ENCODE measurements around the gene UBE2V1. TPM values are rescaled to one million over a fixed set of nuclear protein-coding genes. Genes with fewer than 3 reads are reported as not detected.

UBE2V1 gene
- total RNA-seq, 6 donors from 2014 or later: 50.3 to 116 (median 69.9) TPM

GRCh38 chr20:50096237-50096636, 16.7 kb downstream of the UBE2V1 start:
- ATAC-seq (ENCODE audit: low FRiP score in 2 of 2): no peak
- Histone ChIP-seq H3K27me3 (no peaks in the 10 kb centered on the region), H3K36me3 (peaks cover 7 to 42% (median 27%) of the 10 kb centered on the region in 4 donors), H3K4me3 (no peak overlapping the region), H3K9me3 (no peaks in the 10 kb centered on the region), H3K4me1 (peaks cover 25 to 44% (median 29%) of the 10 kb centered on the region in 4 donors), H3K27ac (no peak overlapping the region)
- no peak for DNase-seq
- TF ChIP-seq EP300 (IDR thresholded peaks at IDR 0.05): no peak
- TF ChIP-seq CTCF (IDR thresholded peaks at IDR 0.05): no peak
- no peak for TF ChIP-seq POLR2A (IDR thresholded peaks at IDR 0.05)
- TF ChIP-seq POLR2AphosphoS5 (IDR thresholded peaks at IDR 0.05): no peak
- WGBS, 2 donors: 87 to 88% methylated on average over 3 of the region's 3 CpGs

- H3K27ac ChIP-seq: no peak overlapping the region
- H3K27me3 ChIP-seq: no peaks in the 10 kb centered on the region
- H3K4me1 ChIP-seq: peaks cover 19 to 37% (median 23%) of the 10 kb centered on the region in 4 donors
- H3K9me3 ChIP-seq: no peaks in the 10 kb centered on the region
- no peak for ATAC-seq (ENCODE audit: low FRiP score in 2 of 2)
- H3K4me3 ChIP-seq: no peak overlapping the region
- 63 to 67% methylated on average over 4 of the region's 4 CpGs for whole genome bisulfite sequencing, 2 donors
- TF ChIP-seq POLR2A (IDR thresholded peaks at IDR 0.05): no peak
- TF ChIP-seq EP300 (IDR thresholded peaks at IDR 0.05): no peak
- no peak for DNase-seq
- peaks cover 7 to 45% (median 27%) of the 10 kb centered on the region in 4 donors for H3K36me3 ChIP-seq
Measured at GRCh38 chr20:50095476-50096078, 17.4 kb downstream of the UBE2V1 start.

- no peak overlapping the region for H3K27ac ChIP-seq
- H3K4me1 ChIP-seq: peaks cover 14 to 26% (median 14%) of the 10 kb centered on the region in 4 donors
- DNase-seq: no peak
- ATAC-seq (ENCODE audit: low FRiP score in 2 of 2): no peak
- no peak for TF ChIP-seq POLR2A (IDR thresholded peaks at IDR 0.05)
- no peak for TF ChIP-seq POLR2AphosphoS5 (IDR thresholded peaks at IDR 0.05)
- no peak for TF ChIP-seq CTCF (IDR thresholded peaks at IDR 0.05)
- no peak for TF ChIP-seq EP300 (IDR thresholded peaks at IDR 0.05)
- WGBS, 2 donors: 88 to 94% methylated on average over 4 of the region's 4 CpGs
- H3K27me3 ChIP-seq: no peaks in the 10 kb centered on the region
- H3K4me3 ChIP-seq: no peak overlapping the region
- no peaks in the 10 kb centered on the region for H3K9me3 ChIP-seq
- H3K36me3 ChIP-seq: peaks cover 7 to 53% (median 27%) of the 10 kb centered on the region in 4 donors
Measured at GRCh38 chr20:50094522-50094921, 18.4 kb downstream of the UBE2V1 start.

GRCh38 chr20:50093240-50093639, 19.7 kb downstream of the UBE2V1 start:
- H3K4me3 ChIP-seq: no peak overlapping the region
- H3K36me3 ChIP-seq: peaks cover 7 to 61% (median 29%) of the 10 kb centered on the region in 4 donors
- H3K9me3 ChIP-seq: no peaks in the 10 kb centered on the region
- TF ChIP-seq CTCF (IDR thresholded peaks at IDR 0.05): no peak
- TF ChIP-seq EP300 (IDR thresholded peaks at IDR 0.05): no peak
- no peak for TF ChIP-seq POLR2AphosphoS5 (IDR thresholded peaks at IDR 0.05)
- TF ChIP-seq POLR2A (IDR thresholded peaks at IDR 0.05): no peak
- DNase-seq (no peak), ATAC-seq (ENCODE audit: low FRiP score in 2 of 2) (no peak)
- peaks cover 2 to 14% (median 3%) of the 10 kb centered on the region in 4 donors for H3K4me1 ChIP-seq
- H3K27ac ChIP-seq: no peak overlapping the region
- WGBS, 2 donors: 81 to 85% methylated on average over 2 of the region's 2 CpGs
- no peaks in the 10 kb centered on the region for H3K27me3 ChIP-seq

GRCh38 chr20:50092436-50092835, 20.5 kb downstream of the UBE2V1 start:
- no peak for DNase-seq
- WGBS, 2 donors: 90 to 91% methylated on average over 4 of the region's 4 CpGs
- Histone ChIP-seq H3K27me3 (no peaks in the 10 kb centered on the region), H3K27ac (no peak overlapping the region), H3K4me1 (peaks cover 3 to 15% (median 4%) of the 10 kb centered on the region in 4 donors), H3K9me3 (no peaks in the 10 kb centered on the region), H3K36me3 (peaks cover 7 to 66% (median 29%) of the 10 kb centered on the region in 4 donors), H3K4me3 (no peak overlapping the region)
- ATAC-seq (ENCODE audit: low FRiP score in 2 of 2): no peak
- TF ChIP-seq EP300 (IDR thresholded peaks at IDR 0.05): no peak
- no peak for TF ChIP-seq CTCF (IDR thresholded peaks at IDR 0.05)
- TF ChIP-seq POLR2A (IDR thresholded peaks at IDR 0.05): no peak
- no peak for TF ChIP-seq POLR2AphosphoS5 (IDR thresholded peaks at IDR 0.05)
